ENCODE measurements around the gene SLC6A20. TPM values are rescaled to one million over a fixed set of nuclear protein-coding genes. Genes with fewer than 3 reads are reported as not detected.

SLC6A20 gene
- total RNA-seq, 1 donor from 2014 or later = 0.75 TPM

- no peak overlapping the region for H3K4me3 ChIP-seq (ENCODE audit: low read depth, low read length)
- no peak for DNase-seq (ENCODE audit: low read depth)
- no peaks in the 10 kb centered on the region for H3K36me3 ChIP-seq (ENCODE audit: control insufficient read depth, insufficient read depth, low read length)
- TF ChIP-seq CTCF (IDR thresholded peaks at IDR 0.05; ENCODE audit: insufficient read depth, low read length, poor library complexity, severe bottlenecking) = no peak
- no peaks in the 10 kb centered on the region for H3K27me3 ChIP-seq (ENCODE audit: control insufficient read depth, insufficient read depth, low read length)
These were observed 19.7 kb downstream of the SLC6A20 start for GRCh38 chr3:45776611-45777010.

DNA sequence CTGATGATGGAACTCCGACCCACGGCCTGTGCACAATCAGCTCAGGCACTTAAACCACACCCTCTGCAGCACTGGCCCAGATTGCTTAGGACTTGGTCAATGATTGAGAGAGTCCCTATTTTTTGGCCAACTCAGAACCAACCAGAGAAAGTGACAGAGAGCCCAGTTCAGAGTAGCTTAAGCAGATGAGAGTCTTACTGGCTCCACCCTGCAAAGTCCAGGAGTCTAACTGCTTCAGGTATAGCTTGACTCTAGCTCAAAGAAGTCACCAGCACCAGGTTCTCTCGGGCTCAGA is 20.1 kb downstream of the SLC6A20 start:
- H3K27me3 ChIP-seq (ENCODE audit: control insufficient read depth, insufficient read depth, low read length) = no peaks in the 10 kb centered on the region
- H3K4me3 ChIP-seq (ENCODE audit: low read depth, low read length) = no peak overlapping the region
- no peak for TF ChIP-seq CTCF (IDR thresholded peaks at IDR 0.05; ENCODE audit: insufficient read depth, low read length, poor library complexity, severe bottlenecking)
- H3K36me3 ChIP-seq (ENCODE audit: control insufficient read depth, insufficient read depth, low read length) = no peaks in the 10 kb centered on the region
- no peak for DNase-seq (ENCODE audit: low read depth)

- Histone ChIP-seq H3K4me3 (ENCODE audit: low read depth, low read length) (no peak overlapping the region), H3K27me3 (ENCODE audit: control insufficient read depth, insufficient read depth, low read length) (no peaks in the 10 kb centered on the region), H3K36me3 (ENCODE audit: control insufficient read depth, insufficient read depth, low read length) (no peaks in the 10 kb centered on the region)
- no peak for TF ChIP-seq CTCF (IDR thresholded peaks at IDR 0.05; ENCODE audit: insufficient read depth, low read length, poor library complexity, severe bottlenecking)
- no peak for DNase-seq (ENCODE audit: low read depth)
These were observed 20.6 kb downstream of the SLC6A20 start for GRCh38 chr3:45775571-45776300.

DNA sequence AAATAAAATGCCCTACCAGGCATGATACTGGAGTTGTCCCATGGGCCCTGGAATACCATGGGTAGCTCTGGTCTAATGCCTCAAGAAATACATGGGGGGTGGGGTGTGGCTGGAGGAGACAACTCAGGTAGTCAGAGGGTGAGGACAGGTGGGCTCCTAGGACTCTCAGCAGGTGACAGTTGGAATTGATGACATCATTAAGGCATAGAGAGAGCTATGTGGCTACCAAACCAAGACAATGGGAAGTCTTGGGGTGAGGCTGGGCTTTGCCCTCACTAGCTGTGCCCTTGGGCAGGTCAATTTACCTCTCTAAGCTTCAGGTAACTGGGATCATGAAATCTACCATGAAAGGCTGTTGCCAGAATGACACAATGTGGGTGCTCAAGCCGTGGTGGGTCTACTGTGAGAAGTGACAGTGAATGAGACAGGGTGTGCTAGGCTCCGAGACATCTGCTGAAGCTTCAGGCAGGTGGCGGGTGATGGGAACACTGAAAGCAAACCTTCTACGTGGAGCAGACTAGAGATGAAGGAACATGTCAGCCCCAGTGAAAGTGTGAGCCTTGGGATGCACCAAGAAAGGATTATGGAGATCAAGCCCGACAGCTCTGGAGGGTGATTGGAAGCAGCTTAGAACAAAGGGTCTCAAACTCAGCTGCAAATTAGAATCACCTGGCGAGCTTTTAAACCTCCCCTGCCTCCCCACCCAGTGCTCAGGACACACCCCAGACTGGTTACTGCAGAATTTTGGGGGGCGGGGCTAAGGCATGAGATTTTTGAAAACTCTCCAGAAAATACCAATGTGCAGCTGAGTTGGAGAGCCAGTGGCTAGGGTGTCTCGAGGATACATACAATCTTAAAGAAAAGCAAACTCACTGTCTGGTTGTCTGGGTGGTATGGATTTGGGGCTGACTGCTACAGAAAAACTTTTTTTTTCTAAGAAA is 21.5 kb downstream of the SLC6A20 start:
- Histone ChIP-seq H3K4me3 (ENCODE audit: low read depth, low read length) (no peak overlapping the region), H3K36me3 (ENCODE audit: control insufficient read depth, insufficient read depth, low read length) (no peaks in the 10 kb centered on the region), H3K27me3 (ENCODE audit: control insufficient read depth, insufficient read depth, low read length) (no peaks in the 10 kb centered on the region)
- DNase-seq (ENCODE audit: low read depth) = no peak
- TF ChIP-seq CTCF (IDR thresholded peaks at IDR 0.05; ENCODE audit: insufficient read depth, low read length, poor library complexity, severe bottlenecking) = no peak

GRCh38 chr3:45773714-45774449 is 22.5 kb downstream of the SLC6A20 start:
- TF ChIP-seq CTCF (IDR thresholded peaks at IDR 0.05; ENCODE audit: insufficient read depth, low read length, poor library complexity, severe bottlenecking) = no peak
- Histone ChIP-seq H3K27me3 (ENCODE audit: control insufficient read depth, insufficient read depth, low read length) (no peaks in the 10 kb centered on the region), H3K36me3 (ENCODE audit: control insufficient read depth, insufficient read depth, low read length) (no peaks in the 10 kb centered on the region)

More at GRCh38 chr3:45773714-45774449, 22.5 kb downstream of the SLC6A20 start:
- no peak overlapping the region for H3K4me3 ChIP-seq (ENCODE audit: low read depth, low read length)
- no peak for DNase-seq (ENCODE audit: low read depth)
